K562 (cell line): ENCODE measurements around the gene SKAP1. TPM values are rescaled to one million over a fixed set of nuclear protein-coding genes. Genes with fewer than 3 reads are reported as not detected.

Experiments used
- ATAC-seq: fragments of 200-7000 bp; cut with Tn5 transposase; 3 replicates; pipeline ENCODE4 v1.9.1; 2020; ENCODE audit warnings: moderate library complexity
- BruUV-seq: library from RNA; stranded (reverse); fragments of 400-500 nt; replicated peaks from 2 replicates; lab custom pipeline; 2021; lab: Mats Ljungman, UMichigan
- CTCF ChIA-PET: fragments of 300-600 bp; formaldehyde crosslinking; extraction: SDS; loops from one replicate; lab custom pipeline; 2021; ENCODE audit warnings: low intra/inter-chr PET ratio; lab: Yijun Ruan, JAX
- POLR2A ChIA-PET: fragments of 300-600, 350-650 bp; sonication (Branson Sonifier 250); formaldehyde crosslinking; extraction: SDS; loops from one replicate; lab custom pipeline; 2021; ENCODE audit warnings: antibody characterized with exemption, inconsistent platforms; lab: Yijun Ruan, JAX
- DNase-seq, 4 experiments: peaks; one replicate each; pipeline versions ENCODE4 v3.0.0 to v3.0.0-alpha.2; 2011 to 2018; ENCODE audit warnings: low spot score in 3 of 4, mixed read lengths in 3 of 4; ENCODE audit errors: extremely low read depth in 1 of 4
- FAIRE-seq: peaks from 2 replicates; lab custom pipeline; 2011; peaks lifted over from hg19 to GRCh38; lab: Jason Lieb, UNC
- H2AFZ ChIP-seq: 2 replicates; pipeline ENCODE4 v1.6.0; 2011; ENCODE audit warnings: low read depth, low read length, control low read depth, inconsistent platforms
- H3K27ac ChIP-seq: fragments of 200-600 bp; 3 replicates; pipeline ENCODE4 v1.8.0; 2011; ENCODE audit warnings: low read depth, mild to moderate bottlenecking, control low read depth, inconsistent platforms, low read length, moderate library complexity, mixed read lengths; ENCODE audit errors: extremely low read depth
- H3K27me3 ChIP-seq, 2 experiments: fragments of 300-600 bp in 1 of 2; 2 replicates in 1 of 2; 3 replicates in 1 of 2; pipeline versions ENCODE4 v1.6.0 to v1.8.0; 2011; ENCODE audit warnings: inconsistent platforms in 2 of 2, low read length in 2 of 2, mild to moderate bottlenecking in 1 of 2, mixed read lengths in 1 of 2, moderate library complexity in 1 of 2; ENCODE audit not compliant: control insufficient read depth in 2 of 2, insufficient read depth in 2 of 2
- H3K36me3 ChIP-seq: fragments of 300-600 bp; 3 replicates; pipeline ENCODE4 v1.8.0; 2011; ENCODE audit warnings: mild to moderate bottlenecking, low read length, inconsistent platforms; ENCODE audit not compliant: control insufficient read depth, insufficient read depth
- H3K4me1 ChIP-seq, 2 experiments: fragments of 200-600 bp in 1 of 2; replicated peaks in 1 of 2; 2 replicates in 1 of 2; 3 replicates in 1 of 2; pipeline versions ENCODE4 v1.5.1 to v1.8.0; 2011; ENCODE audit warnings: inconsistent platforms in 2 of 2, low read length in 2 of 2, mild to moderate bottlenecking in 1 of 2, mixed read lengths in 1 of 2, moderate library complexity in 1 of 2; ENCODE audit not compliant: control insufficient read depth in 2 of 2, insufficient read depth in 2 of 2
- H3K4me2 ChIP-seq: 2 replicates; pipeline ENCODE4 v1.6.1; 2011; ENCODE audit warnings: low read length, control low read depth, inconsistent platforms, mixed read lengths; ENCODE audit not compliant: insufficient read depth
- H3K4me3 ChIP-seq: fragments of 200-600 bp; sonication (generic), shearing (Covaris generic); 2 replicates; pipeline ENCODE4 v1.5.1; 2016; ENCODE audit warnings: control low read depth, inconsistent platforms
- H3K79me2 ChIP-seq: fragments of 200-600 bp; 3 replicates; pipeline ENCODE4 v1.8.0; 2011; ENCODE audit warnings: low read length, inconsistent platforms; ENCODE audit not compliant: control insufficient read depth, insufficient read depth
- H3K9ac ChIP-seq, 2 experiments: 2 replicates each; pipeline versions ENCODE4 v1.6.0 to v1.6.1; 2011; ENCODE audit warnings: low read depth in 2 of 2, low read length in 2 of 2, control low read depth in 1 of 2, inconsistent platforms in 1 of 2, mild to moderate bottlenecking in 1 of 2, mixed read lengths in 1 of 2; ENCODE audit not compliant: insufficient read depth in 1 of 2
- H3K9me1 ChIP-seq: one replicate; pipeline ENCODE4 v1.6.0; 2011; ENCODE audit warnings: inconsistent platforms, mild to moderate bottlenecking, low read length, moderate library complexity; ENCODE audit not compliant: control insufficient read depth, insufficient read depth
- H3K9me3 ChIP-seq: replicated peaks from 2 replicates; pipeline ENCODE4 v1.5.1; 2011; ENCODE audit warnings: low read depth, low read length, inconsistent platforms; ENCODE audit not compliant: control insufficient read depth, insufficient read depth
- H4K20me1 ChIP-seq: replicated peaks from 2 replicates; pipeline ENCODE4 v1.6.1; 2011; ENCODE audit warnings: low read length, inconsistent platforms, mixed read lengths; ENCODE audit not compliant: control insufficient read depth, insufficient read depth
- CC2D1A ChIP-seq: fragments of 450-650 bp; IDR thresholded peaks from 2 replicates; pipeline ENCODE4 v1.6.1; 2017; ENCODE audit warnings: mild to moderate bottlenecking
- CHD1 ChIP-seq: fragments of 200-600 bp; sonication (generic); IDR thresholded peaks from one replicate; pipeline ENCODE4 v1.6.1; 2012; ENCODE audit warnings: mild to moderate bottlenecking, moderate library complexity, low read length, inconsistent platforms
- CREBBP ChIP-seq: IDR thresholded peaks from one replicate; pipeline ENCODE4 v1.6.1; 2012; ENCODE audit warnings: low read depth, mild to moderate bottlenecking, control low read depth, inconsistent platforms, low read length
- CTCF ChIP-seq, 3 experiments: IDR thresholded peaks in 2 of 3; conservative IDR thresholded peaks in 1 of 3; 2 replicates each; pipeline ENCODE4 v1.5.1; 2011 to 2012; ENCODE audit warnings: low read length in 3 of 3, mild to moderate bottlenecking in 3 of 3, control low read depth in 2 of 3, improper control_type of control experiment in 1 of 3, inconsistent platforms in 1 of 3, low read depth in 1 of 3, mixed read lengths in 1 of 3, moderate library complexity in 1 of 3; ENCODE audit not compliant: insufficient read depth in 2 of 3
- E4F1 ChIP-seq: fragments of 250-450 bp; sonication (Bioruptor Pico); IDR thresholded peaks from 2 replicates; pipeline ENCODE4 v1.5.0; 2021; ENCODE audit warnings: mild to moderate bottlenecking, borderline replicate concordance
- ELF2 ChIP-seq: fragments of 250-450 bp; sonication (Bioruptor Pico); IDR thresholded peaks from 2 replicates; pipeline ENCODE4 v1.5.0; 2021; ENCODE audit warnings: mild to moderate bottlenecking
- HSF4 ChIP-seq: fragments of 250-450 bp; sonication (Bioruptor Pico); IDR thresholded peaks from 2 replicates; pipeline ENCODE4 v2.1.2; 2022; ENCODE audit warnings: mild to moderate bottlenecking, moderate library complexity, borderline replicate concordance
- JUN ChIP-seq, 2 experiments: sonication (generic) in 1 of 2; formaldehyde crosslinking in 1 of 2; IDR thresholded peaks; 2 replicates each; pipeline versions ENCODE4 v1.6.1 to v1.8.0; 2012 to 2022; ENCODE audit warnings: borderline replicate concordance in 2 of 2, mild to moderate bottlenecking in 2 of 2, improper control_type of control experiment in 1 of 2, low read depth in 1 of 2, low read length in 1 of 2, missing genetic modification reagents in 1 of 2
- KAT7 ChIP-seq: sonication (generic); formaldehyde crosslinking; IDR thresholded peaks from 2 replicates; pipeline ENCODE4 v1.8.0; 2022; ENCODE audit warnings: missing genetic modification reagents, mild to moderate bottlenecking, borderline replicate concordance
- KAT8 ChIP-seq: fragments of 450-650 bp; IDR thresholded peaks from 2 replicates; pipeline ENCODE4 v1.6.1; 2016; ENCODE audit warnings: low read depth, mild to moderate bottlenecking
- RCOR1 ChIP-seq, 2 experiments: IDR thresholded peaks; 2 replicates each; pipeline ENCODE4 v1.6.1; 2012; ENCODE audit warnings: low read depth in 2 of 2, low read length in 2 of 2, borderline replicate concordance in 1 of 2, improper control_type of control experiment in 1 of 2
- RNF2 ChIP-seq: sonication (generic); IDR thresholded peaks from 2 replicates; pipeline ENCODE4 v1.6.1; 2016
- TRIM25 ChIP-seq: fragments of 450-650 bp; IDR thresholded peaks from 2 replicates; pipeline ENCODE4 v1.7.0; 2016; ENCODE audit warnings: borderline replicate concordance
- ZEB2 ChIP-seq: fragments of 450-650 bp; IDR thresholded peaks from 2 replicates; pipeline ENCODE4 v1.6.1; 2016
- ZFP1 ChIP-seq: fragments of 450-650 bp; formaldehyde crosslinking; IDR thresholded peaks from 2 replicates; pipeline ENCODE4 v1.4.0; 2020; ENCODE audit warnings: mild to moderate bottlenecking, mixed read lengths
- ZNF644 ChIP-seq: fragments of 200-800 bp; sonication (Bioruptor generic); IDR thresholded peaks from 2 replicates; pipeline ENCODE4 v1.6.1; 2016; ENCODE audit warnings: low read depth, missing genetic modification characterization, missing compliant biosample characterization
- WGBS: fragments of 100-300 bp; shearing (Covaris generic); methylation state at CpG from one replicate; pipeline ENCODE4 v1.1.6; 2016; ENCODE audit warnings: low coverage, mixed read lengths; ENCODE audit not compliant: insufficient coverage; ENCODE audit errors: missing lambda C conversion rate; 5-methylcytosine and 5-hydroxymethylcytosine counted together
- in situ Hi-C: fragments of 300-500 bp; cut with MboI; formaldehyde crosslinking; loops from 4 replicates; pipeline ENCODE4 v1.15.0; 2018; ENCODE audit warnings: inconsistent platforms, mixed read lengths
- intact Hi-C: fragments of 100-400 bp; cut with micrococcal nuclease; formaldehyde crosslinking; loops from 2 replicates; pipeline ENCODE4 v1.14.2; 2022
- polyA plus RNA-seq, 8 experiments: library from polyadenylated mRNA; depleted of rRNA in 4 of 8; stranded (reverse) in 5 of 8; unstranded in 3 of 8; fragments of >200 nt; fragmentation: Nextera tagmentation in 2 of 8; fragmentation: Illumina TruSeq in 1 of 8; extraction: Ambion mirVana in 2 of 8; extraction: Trizol in 1 of 8; gene quantifications; 2 replicates each; pipeline versions ENCODE4 v1.2.1 to v1.2.3, GENCODE V29; 2011 to 2014; ENCODE audit warnings: inconsistent platforms in 1 of 8, missing spikeins in 1 of 8
- total RNA-seq, 7 experiments: library from RNA; depleted of rRNA in 6 of 7; stranded (reverse); fragments of >200 nt in 6 of 7; fragmentation: Illumina TruSeq in 2 of 7; extraction: Trizol in 2 of 7; gene quantifications; 2 replicates each; pipeline versions ENCODE4 v1.2.1 to v1.2.3, GENCODE V29; 2011 to 2021; ENCODE audit warnings: low replicate concordance in 1 of 7

SKAP1 gene
- total and polyA plus RNA-seq, 9 of the 15 experiments (the other 6 are each of a cell fraction or from before 2014, with no cell fraction given), result 0.06 to 0.80 (median 0.10) TPM; not detected in 4

GRCh38 chr17:48307814-48308411, 122.1 kb downstream of the SKAP1 start:
- H3K9ac ChIP-seq, result no peak overlapping the region
- WGBS, result 10% methylated on average over 4 of the region's 4 CpGs
- no peaks in the 10 kb centered on the region for H3K27me3 ChIP-seq
- in situ Hi-C loops, result no loop called here
- no peak overlapping the region for H3K4me3 ChIP-seq
- BruUV-seq, result no TSS peak
- no peak overlapping the region for H3K27ac ChIP-seq
- no peaks in the 10 kb centered on the region for H3K36me3 ChIP-seq
- H3K9me3 ChIP-seq, result no peaks in the 10 kb centered on the region
- H4K20me1 ChIP-seq, result no peaks in the 10 kb centered on the region
- H2AFZ ChIP-seq, result peak overlapping the region; percentile 37
- CTCF ChIA-PET, result interaction anchor here (0.7 to 2.1 kb wide), 4 partner anchors 48 to 311 kb away, joined by 3 to 6 read pairs (median 4); partner anchors contain the start of gene HOXB5
- intact Hi-C loops, result loop anchor here (5.0 kb wide), 1 partner anchor 46 kb away; no protein-coding TSS in a partner anchor
- DNase-seq, result peak; percentile 46 to 76 (median 54)
- no peak overlapping the region for H3K4me2 ChIP-seq
- peaks cover 0 to 8% of the 10 kb centered on the region in 2 experiments; a peak in 4 of 5 replicates for H3K4me1 ChIP-seq
- POLR2A ChIA-PET, result interaction anchor here (0.7 to 1.2 kb wide), 2 partner anchors 11 to 310 kb away, joined by 3 read pairs; no protein-coding TSS in a partner anchor
- no peaks in the 10 kb centered on the region for H3K9me1 ChIP-seq
- H3K79me2 ChIP-seq, result no peaks in the 10 kb centered on the region
- FAIRE-seq, result peak; percentile 72
- ATAC-seq, result peak; percentile 93
- TF ChIP-seq ZFP1 (CRISPR knock-in tag) (no peak), TRIM25 (no peak), CHD1 (no peak), ELF2 (CRISPR knock-in tag) (no peak), HSF4 (no peak), CREBBP (no peak), ZNF644 (no peak), RNF2 (no peak), JUN (IDR thresholded peaks at IDR 0.05; ENCODE audit: borderline replicate concordance, low read depth, low read length) (no peak), JUN (CRISPR knock-in tag; IDR thresholded peaks at IDR 0.05; ENCODE audit: borderline replicate concordance) (no peak), ZEB2 (no peak), CC2D1A (peak; percentile 35; the same call in 1 of the 2 replicates), RCOR1 (IDR thresholded peaks at IDR 0.05; ENCODE audit: borderline replicate concordance in 1 of 2, low read depth in 2 of 2, low read length in 2 of 2) (0 out of 4 replicates have a peak, but pooled peaks of 1 of the 2 experiments have one; percentile 19), KAT7 (CRISPR knock-in tag) (no peak), KAT8 (no peak), E4F1 (CRISPR knock-in tag) (no peak), CTCF (IDR thresholded peaks at IDR 0.05 in 2 of 3, conservative IDR thresholded peaks at IDR 0.05 in 1 of 3; ENCODE audit: insufficient read depth in 2 of 3, low read depth in 1 of 3, low read length in 3 of 3) (peak; percentile 81 to 89 (median 82))
